ENCODE results near the gene MIPEP. TPM values are rescaled to one million over a fixed set of nuclear protein-coding genes. Genes with fewer than 3 reads are reported as not detected.

MIPEP gene
- total RNA-seq, 2 experiments from 2014 or later = 17.2 to 18.5 TPM

- no peak for ATAC-seq
- peaks cover 3% of the 10 kb centered on the region for H3K4me1 Mint-ChIP-seq (ENCODE audit: low read depth)
- H3K4me3 Mint-ChIP-seq = no peak overlapping the region
- H3K27ac Mint-ChIP-seq = no peak overlapping the region
- intact Hi-C loops (cut with micrococcal nuclease) = no loop called here
- no peaks in the 10 kb centered on the region for H3K27me3 Mint-ChIP-seq
- ChIA-PET CTCF (no interaction called here), POLR2A (no interaction called here)
- H3K9me3 Mint-ChIP-seq = no peaks in the 10 kb centered on the region
- H3K36me3 Mint-ChIP-seq (ENCODE audit: low read depth) = no peaks in the 10 kb centered on the region
- DNase-seq = no peak
- TF ChIP-seq CTCF (IDR thresholded peaks at IDR 0.05) = no peak
Observed at GRCh38 chr13:23771956-23772355, 117.2 kb downstream of the MIPEP start.

- CTCF ChIA-PET = no interaction called here
- H3K27ac Mint-ChIP-seq = no peak overlapping the region
- TF ChIP-seq CTCF (IDR thresholded peaks at IDR 0.05) = no peak
- intact Hi-C loops (cut with micrococcal nuclease) = no loop called here
- no peaks in the 10 kb centered on the region for H3K36me3 Mint-ChIP-seq (ENCODE audit: low read depth)
- no peak for DNase-seq
- no peaks in the 10 kb centered on the region for H3K9me3 Mint-ChIP-seq
- POLR2A ChIA-PET = no interaction called here
- no peak for ATAC-seq
- H3K4me3 Mint-ChIP-seq = no peak overlapping the region
- H3K27me3 Mint-ChIP-seq = no peaks in the 10 kb centered on the region
- H3K4me1 Mint-ChIP-seq (ENCODE audit: low read depth) = peaks cover 3% of the 10 kb centered on the region
Observed at GRCh38 chr13:23771552-23771951, 117.6 kb downstream of the MIPEP start.

- H3K4me3 Mint-ChIP-seq = no peak overlapping the region
- no peaks in the 10 kb centered on the region for H3K9me3 Mint-ChIP-seq
- no peaks in the 10 kb centered on the region for H3K27me3 Mint-ChIP-seq
- DNase-seq (no peak), ATAC-seq (no peak)
- CTCF ChIA-PET = no interaction called here
- intact Hi-C loops (cut with micrococcal nuclease) = no loop called here
- no peak for TF ChIP-seq CTCF (IDR thresholded peaks at IDR 0.05)
- POLR2A ChIA-PET = no interaction called here
- H3K27ac Mint-ChIP-seq = no peak overlapping the region
- H3K36me3 Mint-ChIP-seq (ENCODE audit: low read depth) = no peaks in the 10 kb centered on the region
- H3K4me1 Mint-ChIP-seq (ENCODE audit: low read depth) = peaks cover 3% of the 10 kb centered on the region
Observed at GRCh38 chr13:23770973-23771372, 118.2 kb downstream of the MIPEP start.

GRCh38 chr13:23770428-23770827, 118.8 kb downstream of the MIPEP start:
- Mint-ChIP-seq H3K9me3 (no peaks in the 10 kb centered on the region), H3K27ac (no peak overlapping the region)
- POLR2A ChIA-PET = no interaction called here

GRCh38 chr13:23769401-23769800, 119.8 kb downstream of the MIPEP start:
- POLR2A ChIA-PET = no interaction called here
- Mint-ChIP-seq H3K36me3 (ENCODE audit: low read depth) (no peaks in the 10 kb centered on the region), H3K27me3 (no peaks in the 10 kb centered on the region), H3K4me1 (ENCODE audit: low read depth) (peaks cover 3% of the 10 kb centered on the region), H3K9me3 (no peaks in the 10 kb centered on the region), H3K27ac (no peak overlapping the region), H3K4me3 (no peak overlapping the region)
- no peak for TF ChIP-seq CTCF (IDR thresholded peaks at IDR 0.05)
- intact Hi-C loops (cut with micrococcal nuclease) = no loop called here
- CTCF ChIA-PET = interaction anchor here (1.1 kb wide), 1 partner anchor 14 kb away, joined by 3 read pairs; no protein-coding TSS in a partner anchor
- DNase-seq = no peak
- no peak for ATAC-seq

More at GRCh38 chr13:23770428-23770827, 118.8 kb downstream of the MIPEP start:
- TF ChIP-seq CTCF (IDR thresholded peaks at IDR 0.05) = no peak
- Mint-ChIP-seq H3K27me3 (no peaks in the 10 kb centered on the region), H3K36me3 (ENCODE audit: low read depth) (no peaks in the 10 kb centered on the region), H3K4me1 (ENCODE audit: low read depth) (peaks cover 3% of the 10 kb centered on the region), H3K4me3 (no peak overlapping the region)
- intact Hi-C loops (cut with micrococcal nuclease) = no loop called here
- CTCF ChIA-PET = interaction anchor here (1.1 kb wide), 1 partner anchor 15 kb away, joined by 3 read pairs; no protein-coding TSS in a partner anchor
- no peak for ATAC-seq
- no peak for DNase-seq
